Thymus (tissue), 11 donors: ENCODE results near the gene ATP2B3. TPM values are rescaled to one million over a fixed set of nuclear protein-coding genes. Genes with fewer than 3 reads are reported as not detected.
A peak's percentile ranks its signal among the peaks of the same experiment; 100 is the strongest.

ENCODE experiments used
- DNase-seq, 9 donors: peaks; one replicate each; pipeline ENCODE4 v3.0.0-alpha.2; 2013; ENCODE audit warnings: low spot score in 9 of 9, low read depth in 6 of 9, missing footprints in 1 of 9
- H3K27ac ChIP-seq, 2 donors: one replicate each; pipeline ENCODE4 v1.5.1; 2013; ENCODE audit warnings: control low read depth in 1 of 2, low read depth in 1 of 2, low read length in 1 of 2, mild to moderate bottlenecking in 1 of 2, moderate library complexity in 1 of 2
- H3K27me3 ChIP-seq, 2 donors: one replicate each; pipeline ENCODE4 v1.5.1; 2013; ENCODE audit warnings: low read length in 1 of 2; ENCODE audit not compliant: control insufficient read depth in 2 of 2, insufficient read depth in 1 of 2
- H3K36me3 ChIP-seq, 2 donors: one replicate each; pipeline ENCODE4 v1.5.1; 2013; ENCODE audit warnings: low read length in 1 of 2, mild to moderate bottlenecking in 1 of 2, moderate library complexity in 1 of 2; ENCODE audit not compliant: control insufficient read depth in 2 of 2, insufficient read depth in 2 of 2
- H3K4me1 ChIP-seq, 2 donors: one replicate each; pipeline ENCODE4 v1.5.1; 2013; ENCODE audit warnings: low read length in 2 of 2; ENCODE audit not compliant: control insufficient read depth in 2 of 2, insufficient read depth in 2 of 2
- H3K4me3 ChIP-seq, 2 donors: one replicate each; pipeline ENCODE4 v1.5.1; 2013; ENCODE audit warnings: low read length in 2 of 2, control low read depth in 1 of 2, mild to moderate bottlenecking in 1 of 2
- H3K9me3 ChIP-seq, 2 donors: one replicate each; pipeline ENCODE4 v1.5.1; 2013; ENCODE audit warnings: low read length in 1 of 2, mild to moderate bottlenecking in 1 of 2; ENCODE audit not compliant: control insufficient read depth in 2 of 2, insufficient read depth in 1 of 2
- WGBS: extraction: QIAGEN DNeasy Blood & Tissue Kit; methylation state at CpG from one replicate; pipeline ENCODE4 v1.1.7; 2013; 5-methylcytosine and 5-hydroxymethylcytosine counted together
- polyA plus RNA-seq: library from polyadenylated mRNA; stranded (reverse); fragments of 200-250 nt; gene quantifications from one replicate; pipeline ENCODE4 v1.2.3, GENCODE V29; 2013
- total RNA-seq: library from RNA; stranded (reverse); fragments of 120-200 nt; gene quantifications from one replicate; pipeline ENCODE4 v1.2.4, GENCODE V29; 2013
- donor health status: healthy.

ATP2B3 gene
- total and polyA plus RNA-seq, 2 donors: 0.02 to 0.09 TPM

DNA sequence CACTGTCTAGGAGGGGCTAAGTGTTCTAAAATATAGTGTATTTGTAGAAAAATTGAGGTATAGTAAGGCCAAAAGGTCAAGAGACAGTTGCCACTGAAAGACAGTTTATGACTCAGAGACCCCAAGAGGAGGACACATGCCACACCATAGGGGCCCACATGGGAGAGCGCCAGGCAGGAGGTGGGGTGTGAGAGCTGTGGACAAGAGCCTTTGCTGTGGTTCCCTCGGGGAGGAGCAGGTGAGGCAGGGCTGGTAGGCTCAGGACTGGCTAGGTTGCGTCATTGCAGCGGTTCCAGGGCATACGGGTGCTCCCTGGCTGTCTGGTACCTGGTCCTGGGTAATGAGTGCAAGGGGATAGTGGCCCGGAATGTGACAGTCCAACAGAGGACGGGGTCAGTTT lies 43.9 kb downstream of the ATP2B3 start:
- no peak for DNase-seq
- no peaks in the 10 kb centered on the region for H3K9me3 ChIP-seq
- H3K27me3 ChIP-seq: peaks cover 0 to 2% of the 10 kb centered on the region in 2 donors
- 98% methylated on average over 7 of the region's 7 CpGs for WGBS
- no peak overlapping the region for H3K4me3 ChIP-seq
- no peaks in the 10 kb centered on the region for H3K36me3 ChIP-seq
- no peak overlapping the region for H3K27ac ChIP-seq
- H3K4me1 ChIP-seq: peaks cover 0 to 8% of the 10 kb centered on the region in 2 donors

DNA sequence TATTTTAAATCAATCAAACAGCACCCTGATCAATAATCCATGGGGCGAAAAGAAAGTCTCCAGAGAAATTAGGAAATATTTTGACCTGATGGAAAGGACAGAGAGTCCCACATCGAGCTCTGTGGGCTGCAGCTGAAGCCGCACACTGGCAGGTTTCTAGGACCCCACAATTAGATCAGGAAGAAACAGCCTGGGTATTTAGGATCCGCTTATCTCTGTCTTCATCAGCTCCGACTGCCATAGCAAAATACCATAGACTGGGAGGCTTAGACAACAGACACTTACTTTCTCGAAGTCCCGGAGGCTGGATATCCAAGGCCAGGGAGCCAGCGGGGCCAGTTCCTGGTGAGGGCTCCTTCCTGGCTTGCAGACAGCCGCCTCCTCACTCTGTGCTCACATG lies 45.1 kb downstream of the ATP2B3 start:
- H3K9me3 ChIP-seq: no peaks in the 10 kb centered on the region
- H3K4me3 ChIP-seq: no peak overlapping the region
- no peak overlapping the region for H3K27ac ChIP-seq
- no peak for DNase-seq
- WGBS: 98% methylated on average over 9 of the region's 9 CpGs
- H3K27me3 ChIP-seq: peaks cover 0 to 2% of the 10 kb centered on the region in 2 donors
- H3K36me3 ChIP-seq: no peaks in the 10 kb centered on the region
- peaks cover 0 to 8% of the 10 kb centered on the region in 2 donors for H3K4me1 ChIP-seq

- DNase-seq: no peak
- Histone ChIP-seq H3K27me3 (peaks cover 0 to 2% of the 10 kb centered on the region in 2 donors), H3K27ac (no peak overlapping the region), H3K9me3 (no peaks in the 10 kb centered on the region), H3K36me3 (no peaks in the 10 kb centered on the region), H3K4me1 (peaks cover 0 to 7% of the 10 kb centered on the region in 2 donors), H3K4me3 (no peak overlapping the region)
- 89% methylated on average over 14 of the region's 14 CpGs for WGBS
Observed at GRCh38 chrX:153564047-153564606, 46.7 kb downstream of the ATP2B3 start.

GRCh38 chrX:153565996-153566580 lies 48.6 kb downstream of the ATP2B3 start:
- H3K9me3 ChIP-seq: no peaks in the 10 kb centered on the region
- peaks cover 0 to 8% of the 10 kb centered on the region in 2 donors for H3K4me1 ChIP-seq
- H3K36me3 ChIP-seq: no peaks in the 10 kb centered on the region
- H3K27me3 ChIP-seq: no peaks in the 10 kb centered on the region
- DNase-seq: no peak
- no peak overlapping the region for H3K27ac ChIP-seq
- H3K4me3 ChIP-seq: no peak overlapping the region
- 93% methylated on average over 8 of the region's 9 CpGs for WGBS

- no peak overlapping the region for H3K27ac ChIP-seq
- no peaks in the 10 kb centered on the region for H3K27me3 ChIP-seq
- WGBS: 91% methylated on average over 21 of the region's 21 CpGs
- H3K4me3 ChIP-seq: no peak overlapping the region
- H3K9me3 ChIP-seq: no peaks in the 10 kb centered on the region
- no peaks in the 10 kb centered on the region for H3K36me3 ChIP-seq
- DNase-seq: no peak
- H3K4me1 ChIP-seq: peaks cover 0 to 12% of the 10 kb centered on the region in 2 donors
Observed at GRCh38 chrX:153568451-153569011, 51.1 kb downstream of the ATP2B3 start.

- 96% methylated on average over 13 of the region's 13 CpGs for WGBS
- no peaks in the 10 kb centered on the region for H3K9me3 ChIP-seq
- H3K27ac ChIP-seq: no peak overlapping the region
- H3K4me1 ChIP-seq: peaks cover 0 to 12% of the 10 kb centered on the region in 2 donors
- H3K36me3 ChIP-seq: no peaks in the 10 kb centered on the region
- no peak overlapping the region for H3K4me3 ChIP-seq
- H3K27me3 ChIP-seq: no peaks in the 10 kb centered on the region
- DNase-seq: no peak
Observed at GRCh38 chrX:153569475-153569874, 52.0 kb downstream of the ATP2B3 start.

DNA sequence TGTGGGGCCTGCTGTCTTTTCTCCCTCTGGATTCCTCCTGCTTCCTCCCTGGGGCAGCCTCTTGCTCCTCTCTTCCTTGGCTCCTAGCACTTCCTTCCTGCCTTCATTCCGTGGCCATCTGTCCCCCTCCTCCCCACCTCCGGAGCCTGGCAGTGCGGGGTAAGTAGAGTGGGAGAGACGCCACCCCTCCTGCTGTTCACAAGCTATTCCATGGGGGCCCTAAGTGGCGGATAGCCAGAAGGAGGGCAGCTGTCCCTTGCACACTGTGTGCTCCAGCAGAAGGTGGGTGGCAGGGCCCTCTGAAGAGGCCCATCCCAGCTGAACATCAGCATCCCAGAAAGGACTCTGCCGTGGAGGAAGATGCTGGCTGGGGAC lies 54.1 kb downstream of the ATP2B3 start:
- Histone ChIP-seq H3K4me3 (no peak overlapping the region), H3K36me3 (no peaks in the 10 kb centered on the region), H3K27me3 (no peaks in the 10 kb centered on the region), H3K27ac (no peak overlapping the region), H3K9me3 (no peaks in the 10 kb centered on the region), H3K4me1 (peaks cover 0 to 12% of the 10 kb centered on the region in 2 donors)
- no peak for DNase-seq
- 88% methylated on average over 6 of the region's 6 CpGs for WGBS

- DNase-seq: no peak
- Histone ChIP-seq H3K4me1 (peaks cover 0 to 12% of the 10 kb centered on the region in 2 donors), H3K27ac (no peak overlapping the region), H3K36me3 (no peaks in the 10 kb centered on the region), H3K27me3 (no peaks in the 10 kb centered on the region), H3K4me3 (no peak overlapping the region), H3K9me3 (no peaks in the 10 kb centered on the region)
- 97% methylated on average over 10 of the region's 10 CpGs for whole genome bisulfite sequencing
Observed at GRCh38 chrX:153572601-153573000, 55.2 kb downstream of the ATP2B3 start.

DNA sequence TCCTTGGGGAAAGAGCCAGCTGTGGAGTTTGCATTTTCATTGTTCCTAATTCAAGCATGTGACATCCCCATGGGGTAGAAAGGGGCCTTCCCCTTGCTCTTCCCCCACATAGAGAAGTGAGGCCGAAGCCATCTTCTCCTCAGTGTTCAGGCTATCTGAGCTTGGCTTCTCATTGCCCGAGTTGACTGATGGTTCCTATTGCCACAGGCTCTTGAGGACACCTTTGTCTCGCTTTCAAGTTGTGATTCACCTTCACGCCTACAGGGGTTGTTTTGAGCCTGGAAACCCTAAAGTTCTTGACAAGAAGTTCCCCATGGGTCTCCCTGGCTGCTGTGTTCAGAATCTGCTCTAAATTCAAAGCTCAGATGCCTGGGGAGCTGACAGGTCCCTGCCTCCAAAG lies 56.5 kb downstream of the ATP2B3 start:
- Histone ChIP-seq H3K9me3 (no peaks in the 10 kb centered on the region), H3K27ac (no peak overlapping the region), H3K4me3 (no peak overlapping the region), H3K27me3 (no peaks in the 10 kb centered on the region), H3K36me3 (no peaks in the 10 kb centered on the region), H3K4me1 (peaks cover 0 to 12% of the 10 kb centered on the region in 2 donors)
- DNase-seq: peak in 1 of 9 donors; percentile 18
- 83% methylated on average over 4 of the region's 4 CpGs for WGBS
